CD4-positive, alpha-beta memory T cell (primary cell): ENCODE measurements around the gene WIZ. TPM values are rescaled to one million over a fixed set of nuclear protein-coding genes. Genes with fewer than 3 reads are reported as not detected.

Source experiments
- CTCF ChIA-PET: fragments of 350-600 bp; sonication (Branson Sonifier 250); formaldehyde crosslinking; loops from one replicate; lab custom pipeline; 2021; ENCODE audit warnings: inconsistent platforms; ENCODE audit not compliant: partially characterized antibody; lab: Charles Lee
- POLR2A ChIA-PET: fragments of 350-600 bp; sonication (Branson Sonifier 250); formaldehyde crosslinking; loops from one replicate; lab custom pipeline; 2021; ENCODE audit not compliant: partially characterized antibody; lab: Charles Lee
- DNase-seq, 5 donors: peaks; one replicate each; pipeline versions ENCODE4 v3.0.0 to v3.0.0-alpha.2; 2020 to 2022; ENCODE audit warnings: mixed read lengths in 1 of 5
- H3K27ac ChIP-seq: one replicate; pipeline ENCODE4 v1.7.0; 2013; ENCODE audit warnings: low read depth, low read length
- H3K27me3 ChIP-seq: 2 replicates; pipeline ENCODE4 v1.7.0; 2013; ENCODE audit warnings: mild to moderate bottlenecking, low read length, moderate library complexity; ENCODE audit not compliant: insufficient read depth
- H3K36me3 ChIP-seq: 2 replicates; pipeline ENCODE4 v1.7.0; 2013; ENCODE audit warnings: mild to moderate bottlenecking, low read length, moderate library complexity; ENCODE audit not compliant: insufficient read depth
- H3K4me1 ChIP-seq: 2 replicates; pipeline ENCODE4 v1.7.0; 2013; ENCODE audit warnings: mild to moderate bottlenecking, low read length, moderate library complexity; ENCODE audit not compliant: insufficient read depth
- H3K4me3 ChIP-seq, 2 donors: one replicate each; pipeline ENCODE4 v1.7.0; 2013; ENCODE audit warnings: low read length in 2 of 2, mild to moderate bottlenecking in 1 of 2
- H3K9me3 ChIP-seq, 2 donors: one replicate each; pipeline ENCODE4 v1.7.0; 2013; ENCODE audit warnings: low read length in 2 of 2, control low read depth in 1 of 2; ENCODE audit not compliant: control insufficient read depth in 1 of 2
- H3K27ac Mint-ChIP-seq, 7 donors: one replicate each; pipeline ENCODE4 v1.8.0; 2020 to 2021; ENCODE audit warnings: mixed read lengths in 7 of 7, mild to moderate bottlenecking in 6 of 7, inconsistent platforms in 3 of 7, moderate library complexity in 3 of 7
- H3K27me3 Mint-ChIP-seq, 2 donors: one replicate each; pipeline ENCODE4 v1.8.0; 2020 to 2021; ENCODE audit warnings: mixed read lengths in 2 of 2
- H3K36me3 Mint-ChIP-seq, 2 donors: one replicate each; pipeline ENCODE4 v1.8.0; 2020 to 2021; ENCODE audit warnings: mixed read lengths in 2 of 2, inconsistent platforms in 1 of 2, mild to moderate bottlenecking in 1 of 2
- H3K4me1 Mint-ChIP-seq, 4 donors: one replicate each; pipeline ENCODE4 v1.8.0; 2020 to 2021; ENCODE audit warnings: mixed read lengths in 4 of 4, mild to moderate bottlenecking in 1 of 4
- H3K4me3 Mint-ChIP-seq, 8 donors: one replicate each; pipeline ENCODE4 v1.8.0; 2020 to 2021; ENCODE audit warnings: mixed read lengths in 8 of 8, mild to moderate bottlenecking in 7 of 8, moderate library complexity in 6 of 8, inconsistent platforms in 3 of 8
- H3K9me3 Mint-ChIP-seq, 8 donors: one replicate each; pipeline ENCODE4 v1.8.0; 2020 to 2021; ENCODE audit warnings: mixed read lengths in 8 of 8, mild to moderate bottlenecking in 5 of 8, inconsistent platforms in 3 of 8, moderate library complexity in 1 of 8
- intact Hi-C: fragments of 100-400 bp; cut with micrococcal nuclease; formaldehyde crosslinking; loops from one replicate; pipeline ENCODE4 v1.15.1; 2023
- polyA plus RNA-seq, 2 donors: library from polyadenylated mRNA; unstranded; fragments of 300-500 nt; fragmentation: Illumina TruSeq; gene quantifications; one replicate each; pipeline ENCODE4 v1.2.3, GENCODE V29; 2021
- total RNA-seq, 2 experiments: library from RNA; stranded (reverse); gene quantifications; one replicate each; pipeline ENCODE4 v1.2.3, GENCODE V29; 2021

Gene WIZ
- total and polyA plus RNA-seq, 4 experiments from 2014 or later, result 0.03 to 30.0 (median 15.6) TPM

- H3K4me1 Mint-ChIP-seq, result peaks cover 13 to 36% (median 27%) of the 10 kb centered on the region in 4 donors
- Histone ChIP-seq H3K27me3 (no peaks in the 10 kb centered on the region), H3K4me3 (no peak overlapping the region), H3K27ac (no peak overlapping the region), H3K9me3 (no peaks in the 10 kb centered on the region), H3K4me1 (peaks cover 27% of the 10 kb centered on the region), H3K36me3 (peaks cover 42% of the 10 kb centered on the region)
- H3K36me3 Mint-ChIP-seq, result peaks cover 38 to 48% of the 10 kb centered on the region in 2 donors
- peak overlapping the region in 2 of 7 donors; percentile 36 to 89 for H3K27ac Mint-ChIP-seq
- H3K9me3 Mint-ChIP-seq, result peaks cover 0 to 2% (median 0%) of the 10 kb centered on the region in 8 donors
- POLR2A ChIA-PET, result interaction anchor here (1.5 to 9.0 kb wide), 4 partner anchors 13 to 99 kb away, joined by 8 to 180 read pairs (median 24); partner anchors contain the start of genes AKAP8L and RASAL3
- CTCF ChIA-PET, result interaction anchor here (1.3 to 2.0 kb wide), 4 partner anchors 10 to 103 kb away, joined by 4 to 11 read pairs (median 4); partner anchors contain the start of gene AKAP8L
- H3K27me3 Mint-ChIP-seq, result no peaks in the 10 kb centered on the region
- H3K4me3 Mint-ChIP-seq, result no peak overlapping the region
- intact Hi-C loops, result loop anchor here (1.0 kb wide), 1 partner anchor 34 kb away; the partner anchor contains the start of gene AKAP8L
- DNase-seq, result no peak
Observed at GRCh38 chr19:15452111-15453047, 2.6 kb upstream of the WIZ start.

DNA sequence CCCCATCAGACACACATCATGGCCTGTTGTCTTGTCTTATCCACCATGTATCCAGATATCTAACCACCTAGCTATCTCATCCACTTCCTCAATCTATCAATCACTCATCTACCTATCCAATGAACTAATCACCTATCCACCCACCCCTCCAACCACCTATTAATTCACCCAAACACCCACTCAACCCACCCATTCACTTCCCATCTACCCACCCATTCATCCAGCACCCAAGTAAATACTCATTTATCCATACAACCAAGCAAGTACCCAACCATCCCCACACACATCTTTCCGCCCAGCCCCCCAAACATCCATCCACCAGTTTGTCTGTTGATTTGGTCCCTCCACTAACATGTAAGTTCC lies 753 bp upstream of the WIZ start:
- Mint-ChIP-seq H3K4me1 (peaks cover 13 to 36% (median 29%) of the 10 kb centered on the region in 4 donors), H3K27me3 (no peaks in the 10 kb centered on the region), H3K9me3 (peaks cover 0 to 2% (median 0%) of the 10 kb centered on the region in 8 donors), H3K27ac (peak overlapping the region; percentile 89 to 98 (median 97)), H3K4me3 (peak overlapping the region; percentile 78 to 91 (median 85)), H3K36me3 (peaks cover 31 to 38% of the 10 kb centered on the region in 2 donors)
- H3K4me3 ChIP-seq, result no peak overlapping the region
- DNase-seq, result no peak
- peaks cover 21% of the 10 kb centered on the region for H3K4me1 ChIP-seq
- H3K36me3 ChIP-seq, result peaks cover 28% of the 10 kb centered on the region
- ChIA-PET POLR2A (interaction anchor here (0.9 to 9.0 kb wide), 9 partner anchors 9 to 917 kb away, joined by 3 to 180 read pairs (median 15); partner anchors contain the start of genes AKAP8, AKAP8L and RASAL3), CTCF (interaction anchor here (0.8 to 4.2 kb wide), 3 partner anchors 31 to 104 kb away, joined by 3 to 17 read pairs (median 3); partner anchors contain the start of gene AKAP8L)
- H3K27me3 ChIP-seq, result no peaks in the 10 kb centered on the region
- no peaks in the 10 kb centered on the region for H3K9me3 ChIP-seq
- intact Hi-C loops, result loop anchor here (1.0 to 2.0 kb wide), 2 partner anchors 14 to 18 kb away; partner anchors contain the start of gene RASAL3
- H3K27ac ChIP-seq, result peak overlapping the region; percentile 57

- Histone ChIP-seq H3K36me3 (peaks cover 13% of the 10 kb centered on the region), H3K4me1 (peaks cover 20% of the 10 kb centered on the region), H3K27ac (peak overlapping the region; percentile 41), H3K27me3 (no peaks in the 10 kb centered on the region), H3K4me3 (peak overlapping the region in 1 of 2 donors; percentile 63), H3K9me3 (no peaks in the 10 kb centered on the region)
- H3K27ac Mint-ChIP-seq, result peak overlapping the region; percentile 56 to 90 (median 85)
- ChIA-PET POLR2A (interaction anchor here (0.6 to 9.0 kb wide), 10 partner anchors 16 to 107 kb away, joined by 3 to 180 read pairs (median 12); partner anchors contain the start of genes AKAP8, AKAP8L and RASAL3), CTCF (interaction anchor here (4.2 kb wide), 1 partner anchor 30 kb away, joined by 17 read pairs; the partner anchor contains the start of gene AKAP8L)
- peaks cover 19 to 24% of the 10 kb centered on the region in 2 donors for H3K36me3 Mint-ChIP-seq
- H3K9me3 Mint-ChIP-seq, result peaks cover 0 to 2% (median 0%) of the 10 kb centered on the region in 8 donors
- H3K27me3 Mint-ChIP-seq, result no peaks in the 10 kb centered on the region
- H3K4me1 Mint-ChIP-seq, result peaks cover 8 to 27% (median 20%) of the 10 kb centered on the region in 4 donors
- intact Hi-C loops, result no loop called here
- peak overlapping the region; percentile 60 to 80 (median 78) for H3K4me3 Mint-ChIP-seq
- DNase-seq, result no peak
Observed at GRCh38 chr19:15448778-15449619, 757 bp downstream of the WIZ start.

- Histone ChIP-seq H3K4me1 (peaks cover 16% of the 10 kb centered on the region), H3K4me3 (no peak overlapping the region), H3K27ac (no peak overlapping the region), H3K27me3 (no peaks in the 10 kb centered on the region), H3K9me3 (no peaks in the 10 kb centered on the region), H3K36me3 (peaks cover 5% of the 10 kb centered on the region)
- CTCF ChIA-PET, result interaction anchor here (4.2 kb wide), 1 partner anchor 29 kb away, joined by 17 read pairs; the partner anchor contains the start of gene AKAP8L
- H3K4me1 Mint-ChIP-seq, result peaks cover 9 to 21% (median 19%) of the 10 kb centered on the region in 4 donors
- intact Hi-C loops, result no loop called here
- H3K27me3 Mint-ChIP-seq, result no peaks in the 10 kb centered on the region
- H3K27ac Mint-ChIP-seq, result peak overlapping the region; percentile 56 to 90 (median 85)
- peak overlapping the region; percentile 60 to 80 (median 78) for H3K4me3 Mint-ChIP-seq
- DNase-seq, result no peak
- H3K9me3 Mint-ChIP-seq, result peaks cover 0 to 2% (median 0%) of the 10 kb centered on the region in 8 donors
- POLR2A ChIA-PET, result interaction anchor here (0.6 to 9.0 kb wide), 7 partner anchors 10 to 69 kb away, joined by 3 to 180 read pairs (median 3); partner anchors contain the start of gene RASAL3
- H3K36me3 Mint-ChIP-seq, result peaks cover 12 to 16% of the 10 kb centered on the region in 2 donors
Observed at GRCh38 chr19:15448044-15448777, 1.5 kb downstream of the WIZ start.

- H3K4me1 ChIP-seq, result peaks cover 16% of the 10 kb centered on the region
- DNase-seq, result no peak
- Mint-ChIP-seq H3K4me3 (peak overlapping the region in 3 of 8 donors; percentile 21 to 49 (median 29)), H3K27ac (peak overlapping the region in 5 of 7 donors; percentile 44 to 89 (median 85)), H3K36me3 (peaks cover 11 to 14% of the 10 kb centered on the region in 2 donors), H3K27me3 (no peaks in the 10 kb centered on the region), H3K9me3 (peaks cover 0 to 2% (median 0%) of the 10 kb centered on the region in 8 donors), H3K4me1 (peaks cover 9 to 21% (median 19%) of the 10 kb centered on the region in 4 donors)
- no peaks in the 10 kb centered on the region for H3K9me3 ChIP-seq
- H3K27me3 ChIP-seq, result no peaks in the 10 kb centered on the region
- ChIA-PET POLR2A (interaction anchor here (1.2 to 9.0 kb wide), 3 partner anchors 11 to 18 kb away, joined by 3 to 180 read pairs (median 8); partner anchors contain the start of gene RASAL3), CTCF (interaction anchor here (1.0 to 4.2 kb wide), 2 partner anchors 11 to 28 kb away, joined by 3 to 17 read pairs; partner anchors contain the start of gene AKAP8L)
- no peak overlapping the region for H3K4me3 ChIP-seq
- no peak overlapping the region for H3K27ac ChIP-seq
- no peaks in the 10 kb centered on the region for H3K36me3 ChIP-seq
- intact Hi-C loops, result no loop called here
Observed at GRCh38 chr19:15447057-15447456, 2.7 kb downstream of the WIZ start.
